Left ventricle myocardium inferior (tissue), 1 donor: ENCODE data around the gene ACTL6B. TPM values are rescaled to one million over a fixed set of nuclear protein-coding genes. Genes with fewer than 3 reads are reported as not detected.

Source experiments
- DNase-seq: peaks from one replicate; pipeline ENCODE4 v3.0.0-alpha.2; 2020
- H3K27ac ChIP-seq: fragments of 200-600 bp; replicated peaks from 2 replicates; pipeline ENCODE4 v1.8.0; 2021
- H3K27me3 ChIP-seq: fragments of 200-600 bp; 2 replicates; pipeline ENCODE4 v1.8.0; 2021; ENCODE audit warnings: low read depth
- H3K36me3 ChIP-seq: fragments of 200-600 bp; 2 replicates; pipeline ENCODE4 v1.8.0; 2021
- H3K4me1 ChIP-seq: fragments of 200-600 bp; 2 replicates; pipeline ENCODE4 v1.8.0; 2021
- H3K4me3 ChIP-seq: fragments of 200-600 bp; 2 replicates; pipeline ENCODE4 v1.8.0; 2021; ENCODE audit warnings: mild to moderate bottlenecking, moderate library complexity
- H3K9me3 ChIP-seq: fragments of 200-600 bp; replicated peaks from 2 replicates; pipeline ENCODE4 v1.8.0; 2021
- intact Hi-C: fragments of 100-400 bp; cut with micrococcal nuclease; formaldehyde crosslinking; loops from one replicate; pipeline ENCODE4 v1.11.0; 2022
- total RNA-seq: library from RNA; stranded (reverse); fragmentation: NEBNext Ultra II Directional; extraction: Animal tissue kit (Norgen Biotek cat#: 25700); gene quantifications from one replicate; pipeline ENCODE4 v1.2.1, GENCODE V29; 2021
- TF ChIP-seq, protein P1 (sequence below): fragments of 200-600 bp; IDR thresholded peaks from 2 replicates; pipeline ENCODE4 v1.8.0; 2021; ENCODE audit warnings: antibody characterized with exemption, mild to moderate bottlenecking, borderline replicate concordance
- donor health status: DM: no; HTN: yes; CAD: no; lungs with severe emphysema.

Gene ACTL6B
- total RNA-seq, 1 donor from 2014 or later, result not detected

GRCh38 chr7:100630066-100630465, 26.2 kb downstream of the ACTL6B start:
- TF ChIP-seq, protein P1, sequence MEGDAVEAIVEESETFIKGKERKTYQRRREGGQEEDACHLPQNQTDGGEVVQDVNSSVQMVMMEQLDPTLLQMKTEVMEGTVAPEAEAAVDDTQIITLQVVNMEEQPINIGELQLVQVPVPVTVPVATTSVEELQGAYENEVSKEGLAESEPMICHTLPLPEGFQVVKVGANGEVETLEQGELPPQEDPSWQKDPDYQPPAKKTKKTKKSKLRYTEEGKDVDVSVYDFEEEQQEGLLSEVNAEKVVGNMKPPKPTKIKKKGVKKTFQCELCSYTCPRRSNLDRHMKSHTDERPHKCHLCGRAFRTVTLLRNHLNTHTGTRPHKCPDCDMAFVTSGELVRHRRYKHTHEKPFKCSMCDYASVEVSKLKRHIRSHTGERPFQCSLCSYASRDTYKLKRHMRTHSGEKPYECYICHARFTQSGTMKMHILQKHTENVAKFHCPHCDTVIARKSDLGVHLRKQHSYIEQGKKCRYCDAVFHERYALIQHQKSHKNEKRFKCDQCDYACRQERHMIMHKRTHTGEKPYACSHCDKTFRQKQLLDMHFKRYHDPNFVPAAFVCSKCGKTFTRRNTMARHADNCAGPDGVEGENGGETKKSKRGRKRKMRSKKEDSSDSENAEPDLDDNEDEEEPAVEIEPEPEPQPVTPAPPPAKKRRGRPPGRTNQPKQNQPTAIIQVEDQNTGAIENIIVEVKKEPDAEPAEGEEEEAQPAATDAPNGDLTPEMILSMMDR, result no peak
- Histone ChIP-seq H3K27ac (no peak overlapping the region), H3K9me3 (no peaks in the 10 kb centered on the region), H3K4me1 (peaks cover 17% of the 10 kb centered on the region), H3K4me3 (no peak overlapping the region), H3K36me3 (no peaks in the 10 kb centered on the region), H3K27me3 (peaks cover 65% of the 10 kb centered on the region)
- intact Hi-C loops, result no loop called here
- no peak for DNase-seq

DNA sequence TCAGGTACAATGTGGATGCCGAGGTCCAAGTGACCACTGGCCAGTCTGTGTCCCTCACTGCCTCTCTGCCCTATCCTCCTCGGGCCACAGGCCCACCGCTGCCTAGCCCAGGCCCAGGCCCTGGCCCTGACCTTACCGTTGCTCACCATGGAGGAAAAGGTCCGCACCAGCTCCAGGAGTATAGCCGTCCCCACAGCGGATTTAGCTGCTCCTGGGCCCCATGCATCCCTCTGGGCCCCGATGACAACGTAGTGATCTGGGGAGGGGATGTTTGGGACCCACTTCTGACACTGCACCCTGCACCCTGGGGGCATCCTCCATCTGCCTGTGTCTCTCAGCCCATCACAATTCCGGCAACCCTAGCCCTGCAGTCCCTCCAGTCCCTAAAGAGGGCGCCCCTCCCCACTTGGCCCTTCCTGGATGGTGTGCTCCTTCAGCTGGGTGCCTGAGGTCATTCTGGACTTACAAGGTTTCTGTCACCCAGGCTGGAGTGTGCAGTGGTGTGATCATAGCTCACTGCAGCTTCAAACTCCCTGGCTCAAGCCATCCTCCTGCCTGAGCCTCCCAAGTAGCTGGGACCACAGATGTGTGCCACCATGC, 27.0 kb downstream of the ACTL6B start:
- Histone ChIP-seq H3K4me3 (no peak overlapping the region), H3K9me3 (no peaks in the 10 kb centered on the region), H3K36me3 (no peaks in the 10 kb centered on the region), H3K27ac (no peak overlapping the region), H3K4me1 (peaks cover 17% of the 10 kb centered on the region), H3K27me3 (peaks cover 56% of the 10 kb centered on the region)
- TF ChIP-seq, protein P1, result peak; percentile 22
- intact Hi-C loops, result no loop called here
- no peak for DNase-seq

GRCh38 chr7:100627238-100627549, 29.1 kb downstream of the ACTL6B start:
- H3K36me3 ChIP-seq, result no peaks in the 10 kb centered on the region
- peaks cover 5% of the 10 kb centered on the region for H3K4me1 ChIP-seq
- no peak for DNase-seq
- H3K27ac ChIP-seq, result no peak overlapping the region
- TF ChIP-seq, protein P1, result no peak
- no peaks in the 10 kb centered on the region for H3K9me3 ChIP-seq
- intact Hi-C loops, result no loop called here
- peaks cover 38% of the 10 kb centered on the region for H3K27me3 ChIP-seq
- H3K4me3 ChIP-seq, result no peak overlapping the region

DNA sequence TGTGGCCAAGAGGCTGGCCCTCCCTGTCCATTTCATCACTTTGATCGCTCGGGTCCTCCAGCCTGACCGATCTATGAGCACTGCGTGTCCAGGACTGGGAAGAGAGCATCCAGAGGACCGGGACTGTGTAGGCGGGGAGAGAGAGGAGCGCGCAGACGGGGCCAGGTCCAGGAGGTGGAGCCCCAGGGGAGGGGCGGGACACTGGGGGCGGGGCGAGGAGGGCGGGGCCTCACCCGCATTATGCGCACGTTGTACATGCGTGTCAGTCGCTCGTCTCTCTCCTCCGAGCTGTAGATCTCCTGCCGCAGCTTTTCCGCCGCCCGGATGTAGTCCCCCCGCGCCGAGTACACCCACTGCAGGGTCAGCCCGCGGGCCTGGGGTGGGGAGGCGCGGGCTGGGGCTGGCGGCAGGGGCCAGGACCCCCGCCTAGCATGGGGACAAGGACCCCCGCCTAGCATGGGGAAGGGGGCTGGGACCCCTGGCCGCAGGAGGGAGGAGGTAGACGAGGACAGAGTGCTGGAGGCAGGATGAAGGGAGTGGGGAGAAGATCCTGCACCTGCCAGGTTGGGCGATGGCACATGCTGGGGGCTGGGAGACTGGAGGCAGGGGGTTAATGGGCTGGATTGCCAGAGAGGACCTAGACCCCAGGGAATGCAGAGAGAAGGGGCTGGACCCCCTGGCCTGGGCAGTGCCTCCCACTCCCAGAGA, 29.6 kb downstream of the ACTL6B start:
- H3K27me3 ChIP-seq, result peaks cover 33% of the 10 kb centered on the region
- peak overlapping the region; percentile 53 for H3K4me3 ChIP-seq
- H3K4me1 ChIP-seq, result peaks cover 5% of the 10 kb centered on the region
- DNase-seq, result peak; percentile 84
- no peaks in the 10 kb centered on the region for H3K36me3 ChIP-seq
- no peaks in the 10 kb centered on the region for H3K9me3 ChIP-seq
- H3K27ac ChIP-seq, result no peak overlapping the region
- intact Hi-C loops, result no loop called here
- TF ChIP-seq, protein P1, result no peak

- Histone ChIP-seq H3K36me3 (no peaks in the 10 kb centered on the region), H3K4me1 (peaks cover 5% of the 10 kb centered on the region), H3K4me3 (peak overlapping the region; percentile 53), H3K27me3 (peaks cover 26% of the 10 kb centered on the region), H3K9me3 (no peaks in the 10 kb centered on the region), H3K27ac (no peak overlapping the region)
- intact Hi-C loops, result no loop called here
- no peak for DNase-seq
- TF ChIP-seq, protein P1, result no peak
Measured at GRCh38 chr7:100626055-100626454, 30.2 kb downstream of the ACTL6B start.
